ENCODE results near the gene PIGL.
A peak's percentile ranks its signal among the peaks of the same experiment; 100 is the strongest.
"Not testable (repeated sequence)": the region's sequence is repeated elsewhere in the genome, so short reads cannot be mapped to it uniquely, and the experiment has no call there.

The PIGL gene

GRCh38 chr17:16217002-16217635, at the start of gene PIGL:
Gene PIGL (plus strand): TSS chr17:16217210. CDS start chr17:16217227, 17 bp downstream.
- peak; percentile 85 for DNase-seq (ENCODE audit: low read depth)

- no peak for DNase-seq (ENCODE audit: low read depth)
Measured at GRCh38 chr17:16171613-16172012, 45.4 kb upstream of the PIGL start.

GRCh38 chr17:16178836-16179235, 38.2 kb upstream of the PIGL start:
- DNase-seq (ENCODE audit: low read depth) = no peak

GRCh38 chr17:16181581-16181980, 35.4 kb upstream of the PIGL start:
- no peak for DNase-seq (ENCODE audit: low read depth)

DNA sequence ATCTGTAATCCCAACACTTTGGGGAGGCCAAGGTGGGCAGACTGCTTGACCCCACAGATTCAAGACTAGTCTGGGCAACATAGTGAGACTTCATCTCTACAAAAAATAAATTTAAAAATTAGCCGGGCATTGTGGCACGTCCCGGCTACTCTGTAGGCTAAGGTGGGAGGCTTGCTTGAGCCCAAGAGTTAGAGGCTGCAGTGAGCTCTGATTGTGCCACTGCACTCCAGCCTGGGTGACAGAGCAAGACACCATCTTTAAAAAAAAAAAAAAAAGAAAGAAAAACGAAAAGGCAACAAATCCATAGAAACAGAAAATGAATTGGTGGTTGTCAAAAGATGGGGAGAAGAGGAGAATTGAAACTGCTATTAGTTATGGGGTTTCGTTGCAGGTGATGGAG, 29.4 kb upstream of the PIGL start:
- no peak for DNase-seq (ENCODE audit: low read depth)

DNA sequence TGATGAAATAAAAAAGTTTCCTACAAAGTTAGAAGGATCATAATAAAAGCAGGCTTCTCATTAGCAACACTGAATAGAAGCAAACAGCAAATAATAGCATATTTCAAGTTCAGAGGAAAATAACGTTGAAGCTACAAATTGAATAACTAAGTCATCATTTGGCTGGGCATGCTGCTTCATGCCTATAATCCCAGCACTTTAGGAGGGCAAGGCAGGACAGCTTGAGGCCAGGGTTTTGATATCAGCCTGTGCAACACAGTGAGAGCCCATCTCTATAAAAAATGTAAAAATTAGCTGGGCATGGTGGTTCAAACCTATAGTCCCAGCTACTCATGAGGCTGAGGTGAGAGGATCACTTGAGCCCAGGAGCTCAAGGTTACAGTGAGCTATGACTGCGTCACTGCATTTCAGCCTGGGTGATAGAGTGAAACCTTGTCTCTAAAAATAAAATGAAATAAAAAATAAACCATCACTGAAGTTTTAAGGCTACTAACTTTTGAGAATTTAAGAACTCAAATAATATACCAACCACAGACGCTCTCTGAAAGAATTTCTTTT, 27.1 kb upstream of the PIGL start:
- no peak for DNase-seq (ENCODE audit: low read depth)

DNA sequence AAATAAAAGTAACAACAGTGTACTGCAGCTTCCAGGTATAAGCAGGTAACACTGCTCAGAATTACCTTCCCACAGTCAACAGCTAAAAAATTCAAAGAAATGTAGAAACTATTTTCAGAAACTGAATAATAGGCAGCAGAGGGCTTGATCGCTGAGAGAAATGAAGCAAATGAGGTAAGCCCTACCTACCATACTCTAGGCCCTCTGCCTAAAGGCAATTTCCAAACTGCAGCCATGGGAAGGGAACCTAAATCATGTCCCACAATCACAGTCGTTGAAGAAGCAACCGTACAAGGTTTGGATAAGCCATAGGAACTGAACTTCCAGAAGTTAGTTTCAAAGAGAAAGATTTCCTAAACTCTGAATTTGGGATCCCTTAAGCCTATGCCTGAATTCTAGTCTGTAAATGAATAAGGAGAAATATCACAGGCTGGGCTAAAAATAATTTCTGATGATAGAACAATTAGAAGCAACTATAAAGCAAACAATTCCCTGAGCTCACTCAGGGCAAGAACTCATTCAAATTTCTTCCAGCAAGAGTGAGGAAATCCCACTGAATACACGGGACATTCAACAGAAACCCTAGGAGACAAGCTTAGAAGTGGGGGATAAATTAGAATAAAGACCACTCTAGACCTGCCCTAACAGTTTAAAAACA, 26.2 kb upstream of the PIGL start:
- DNase-seq (ENCODE audit: low read depth) = no peak

DNA sequence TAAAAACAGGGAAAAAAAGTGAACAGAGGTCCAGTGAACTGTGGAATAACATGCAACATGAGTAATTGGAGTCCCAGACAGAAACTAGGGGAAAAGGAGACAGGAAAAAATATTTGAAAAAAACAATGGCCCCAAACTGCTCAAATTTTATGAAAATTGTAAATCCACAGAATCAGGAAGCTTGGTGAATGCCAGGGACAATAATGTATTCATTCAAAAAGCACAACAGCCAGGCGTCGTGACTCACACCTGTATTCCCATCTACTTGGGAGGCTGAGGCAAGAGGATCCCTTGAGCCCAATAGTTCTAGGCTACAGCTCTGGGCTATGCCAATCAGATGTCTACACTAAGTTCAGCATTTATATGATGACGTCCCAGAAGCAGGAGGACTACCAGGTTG, 25.4 kb upstream of the PIGL start:
- DNase-seq (ENCODE audit: low read depth) = no peak

GRCh38 chr17:16194307-16194835, 22.6 kb upstream of the PIGL start:
- not testable (repeated sequence) for DNase-seq (ENCODE audit: low read depth)

DNA sequence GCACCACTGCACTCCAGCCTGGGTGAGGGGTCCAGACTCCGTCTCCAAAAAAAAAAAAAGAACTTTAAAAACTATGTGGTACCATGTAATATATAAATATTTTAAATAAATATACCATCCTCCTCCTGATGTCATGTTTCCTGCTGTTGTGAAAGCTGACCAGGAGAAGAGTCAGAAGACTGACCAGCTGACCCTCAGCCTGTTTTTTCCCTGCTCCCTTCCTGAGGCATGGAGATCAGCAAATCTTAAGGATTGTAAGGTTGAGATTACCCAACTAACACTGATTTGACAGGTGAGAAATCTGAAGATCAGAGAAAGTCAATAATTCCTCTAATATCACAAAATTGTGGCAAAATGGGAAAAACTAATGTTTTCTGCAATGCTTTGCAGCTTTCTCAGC, 19.7 kb upstream of the PIGL start:
- DNase-seq (ENCODE audit: low read depth) = no peak

DNA sequence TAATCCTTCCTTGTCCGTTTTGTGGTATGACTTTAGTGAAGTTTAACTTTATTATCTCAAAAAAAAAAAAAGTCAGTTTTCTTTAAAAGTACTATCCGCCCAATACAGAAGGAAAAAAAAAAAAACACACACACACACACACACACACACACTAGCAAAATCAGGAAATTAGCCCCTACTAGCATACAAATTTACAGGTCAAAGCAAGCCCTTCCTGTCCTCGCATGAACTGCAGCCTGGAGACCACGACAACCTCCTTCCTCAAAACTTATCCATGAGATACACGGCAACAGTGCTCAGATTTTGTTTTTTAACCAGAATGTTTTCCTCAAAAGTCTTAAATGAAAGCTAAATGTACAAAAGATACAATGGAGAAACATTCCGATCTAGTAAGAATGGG, 17.9 kb upstream of the PIGL start:
- DNase-seq (ENCODE audit: low read depth) = no peak

DNA sequence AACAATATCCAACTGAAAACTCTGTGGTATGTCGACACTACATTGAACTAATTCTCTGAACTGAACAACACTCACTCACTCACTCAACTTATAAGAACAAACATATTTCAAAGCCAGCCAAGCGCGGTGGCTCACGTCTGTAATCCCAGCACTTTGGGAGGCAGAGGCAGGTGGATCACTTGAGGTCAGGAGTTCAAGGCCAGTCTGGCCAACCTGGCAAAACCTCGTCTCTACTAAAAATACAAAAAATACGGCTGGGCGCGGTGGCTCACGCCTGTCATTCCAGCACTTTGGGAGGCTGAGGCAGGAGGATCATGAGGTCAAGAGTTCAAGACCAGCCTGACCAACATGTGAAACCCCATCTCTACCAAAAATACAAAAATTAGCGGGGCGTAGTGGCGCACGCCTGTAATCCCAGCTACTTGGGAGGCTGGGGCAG, 15.3 kb upstream of the PIGL start:
- not testable (repeated sequence) for DNase-seq (ENCODE audit: low read depth)

DNA sequence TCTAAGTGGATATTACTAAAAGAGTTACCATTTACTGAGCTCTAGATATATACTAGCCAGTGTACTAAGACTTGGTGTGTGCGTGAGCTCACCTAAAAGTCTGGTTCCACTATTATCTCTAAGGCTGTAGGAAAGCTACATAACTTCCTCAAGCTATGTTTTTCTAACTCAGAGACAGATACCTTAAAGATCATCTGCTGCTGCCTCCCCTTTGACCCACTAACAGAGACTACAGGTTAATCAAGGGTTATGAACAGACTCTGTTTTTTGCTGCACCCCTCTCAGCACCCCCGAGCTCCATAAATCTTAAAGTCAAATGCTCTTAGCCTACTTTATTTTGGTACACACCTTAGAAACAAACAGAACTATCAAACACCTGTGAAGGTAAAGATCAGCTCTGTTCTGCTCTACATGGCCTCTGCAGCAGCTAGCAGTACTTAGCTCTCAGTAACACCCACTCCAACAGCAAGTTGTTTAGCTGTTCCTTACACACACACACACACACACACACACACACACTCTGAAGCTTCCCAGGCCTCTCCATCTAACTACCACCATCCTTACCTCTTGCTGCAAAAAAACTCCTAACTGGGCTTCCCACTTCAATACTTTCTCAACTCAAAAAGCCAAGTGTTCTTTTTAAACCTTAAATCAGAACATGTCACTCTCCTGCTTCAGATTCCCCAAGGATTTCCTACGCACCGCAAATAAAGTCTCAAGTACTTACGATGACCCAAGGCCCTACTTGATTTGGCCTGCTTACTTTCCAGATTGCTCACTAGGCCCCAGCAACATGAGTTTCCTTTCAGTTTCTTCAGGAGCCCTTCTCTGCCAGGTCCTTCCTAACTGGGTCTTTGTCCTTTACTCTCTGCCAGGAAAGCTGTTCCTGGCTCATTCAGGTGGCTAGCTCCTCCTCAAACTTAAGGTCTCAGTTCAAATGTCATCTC, 14.2 kb upstream of the PIGL start:
- DNase-seq (ENCODE audit: low read depth) = not testable (repeated sequence)

DNA sequence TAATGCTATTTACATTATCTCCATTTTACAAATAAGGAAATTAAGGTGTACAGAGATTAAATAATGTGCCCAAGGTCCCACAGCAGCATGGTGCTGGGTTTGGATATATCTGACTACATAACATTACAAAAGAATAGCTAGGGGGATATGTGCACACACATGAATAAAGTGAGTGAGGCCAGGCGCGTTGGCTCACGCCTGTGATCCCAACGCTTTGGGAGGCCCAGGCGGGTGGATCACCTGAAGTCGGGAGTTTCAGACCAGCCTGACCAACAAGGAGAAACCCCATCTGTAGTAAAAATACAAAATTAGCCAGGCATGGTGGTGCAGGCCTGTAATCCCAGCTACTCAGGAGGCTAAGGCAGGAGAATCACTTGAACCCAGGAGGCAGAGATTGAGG, 12.2 kb upstream of the PIGL start:
- DNase-seq (ENCODE audit: low read depth) = not testable (repeated sequence)

DNA sequence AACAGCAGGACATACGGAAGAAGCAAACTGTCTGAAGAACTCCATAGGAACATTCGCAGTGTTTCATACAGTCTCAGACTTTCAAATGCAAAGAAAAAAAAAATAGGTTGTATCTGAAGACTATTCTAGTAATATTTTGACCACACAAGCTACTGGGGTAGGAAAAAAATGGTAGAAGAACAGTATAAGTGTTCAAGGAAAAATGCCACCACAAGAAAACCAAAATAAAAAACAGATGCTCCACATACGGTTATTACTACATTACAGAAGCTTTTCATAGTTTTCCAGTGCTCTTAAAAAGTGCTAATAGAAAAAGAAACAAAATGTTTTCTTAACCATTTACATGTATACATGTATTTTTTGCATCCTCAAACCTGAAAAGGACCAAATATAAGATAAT, 5.4 kb upstream of the PIGL start:
- DNase-seq (ENCODE audit: low read depth) = no peak

GRCh38 chr17:16212793-16213192, 4.2 kb upstream of the PIGL start:
- DNase-seq (ENCODE audit: low read depth) = no peak

DNA sequence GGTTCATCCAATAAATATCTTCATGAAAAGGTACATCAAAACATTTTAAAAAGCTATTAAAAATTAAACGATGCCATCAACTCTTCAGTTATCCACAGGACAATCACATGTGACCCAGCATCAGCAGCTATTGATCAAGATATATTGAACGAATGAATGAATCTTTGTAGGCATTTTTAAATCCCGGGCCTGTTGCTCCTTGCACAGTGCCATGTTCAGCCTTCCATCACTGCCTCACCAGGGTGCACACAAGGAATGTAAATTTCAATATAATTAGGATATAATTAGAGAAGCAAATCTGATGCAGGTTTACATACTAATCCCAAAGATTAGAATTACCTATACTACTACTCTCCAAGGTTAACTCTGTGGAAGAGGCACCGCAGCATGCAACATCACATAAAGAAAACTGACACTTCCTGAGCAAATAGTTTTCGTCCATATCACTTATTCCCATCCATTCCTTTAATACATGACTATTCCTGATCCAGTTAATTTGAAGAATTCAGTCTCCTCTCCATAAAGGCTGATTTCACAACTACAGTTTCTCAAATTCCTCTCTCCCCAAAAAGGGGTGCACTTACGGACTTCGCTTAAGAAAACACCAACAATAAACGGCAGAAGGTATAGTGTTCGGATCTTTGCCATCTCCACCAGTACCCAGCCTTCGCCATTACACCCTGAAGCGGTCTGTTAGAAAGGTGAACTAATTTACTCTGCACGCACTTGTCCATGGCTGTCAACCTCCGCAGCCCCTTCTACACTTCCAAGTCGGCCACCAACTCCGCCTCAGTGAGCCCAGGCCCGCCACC, 2.6 kb upstream of the PIGL start:
- DNase-seq (ENCODE audit: low read depth) = no peak

- DNase-seq (ENCODE audit: low read depth) = no peak
Measured at GRCh38 chr17:16215002-16215272, 2.1 kb upstream of the PIGL start.

- peak; percentile 88 for DNase-seq (ENCODE audit: low read depth)
Measured at GRCh38 chr17:16215273-16215964, 1.6 kb upstream of the PIGL start, which contains the start of gene NCOR1. Gene NCOR1 (minus strand): TSS chr17:16215534. CDS start chr17:16194569, 20,965 bp downstream.

DNA sequence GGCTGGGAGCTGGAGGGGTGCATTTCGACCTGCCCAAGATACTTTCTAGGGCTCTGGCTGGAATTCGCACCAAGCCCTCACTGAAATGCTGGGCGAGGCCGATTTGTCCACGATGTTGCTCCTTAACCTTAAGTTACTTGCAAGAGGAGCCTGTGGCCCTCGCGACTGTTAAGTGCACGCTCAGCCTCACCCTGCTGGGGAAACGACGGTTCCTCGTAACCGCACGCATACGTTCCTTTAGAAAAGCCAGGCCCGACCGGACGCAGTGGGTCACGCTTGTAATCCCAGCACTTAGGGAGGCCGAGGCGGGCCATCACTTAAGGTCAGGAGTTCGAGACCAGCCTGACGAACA, 1.1 kb upstream of the PIGL start:
- DNase-seq (ENCODE audit: low read depth) = no peak

Measured in GM04504 (cell line).